Vagina (tissue), 2 donors: ENCODE results near the gene KRTAP5-5.

ENCODE experiments used
- POLR2A ChIP-seq, 2 donors: fragments of 450-650 bp; IDR thresholded peaks; one replicate each; pipeline ENCODE4 v1.6.1; 2017; ENCODE audit warnings: antibody characterized with exemption in 2 of 2, mild to moderate bottlenecking in 2 of 2, moderate library complexity in 2 of 2
- POLR2AphosphoS5 ChIP-seq, 2 donors: sonication (generic); formaldehyde crosslinking; IDR thresholded peaks; one replicate each; pipeline ENCODE4 v1.9.0; 2017; ENCODE audit warnings: antibody characterized with exemption in 2 of 2, mild to moderate bottlenecking in 2 of 2, low read depth in 1 of 2; ENCODE audit not compliant: insufficient read depth in 1 of 2
- TF ChIP-seq, protein P1 (sequence below), 3 experiments: fragments of 450-650 bp in 2 of 3; fragments of 200-600 bp in 1 of 3; sonication (generic) in 1 of 3; IDR thresholded peaks; one replicate each; pipeline ENCODE4 v1.5.1; 2017 to 2019; ENCODE audit warnings: antibody characterized with exemption in 3 of 3, mild to moderate bottlenecking in 2 of 3, moderate library complexity in 2 of 3

DNA sequence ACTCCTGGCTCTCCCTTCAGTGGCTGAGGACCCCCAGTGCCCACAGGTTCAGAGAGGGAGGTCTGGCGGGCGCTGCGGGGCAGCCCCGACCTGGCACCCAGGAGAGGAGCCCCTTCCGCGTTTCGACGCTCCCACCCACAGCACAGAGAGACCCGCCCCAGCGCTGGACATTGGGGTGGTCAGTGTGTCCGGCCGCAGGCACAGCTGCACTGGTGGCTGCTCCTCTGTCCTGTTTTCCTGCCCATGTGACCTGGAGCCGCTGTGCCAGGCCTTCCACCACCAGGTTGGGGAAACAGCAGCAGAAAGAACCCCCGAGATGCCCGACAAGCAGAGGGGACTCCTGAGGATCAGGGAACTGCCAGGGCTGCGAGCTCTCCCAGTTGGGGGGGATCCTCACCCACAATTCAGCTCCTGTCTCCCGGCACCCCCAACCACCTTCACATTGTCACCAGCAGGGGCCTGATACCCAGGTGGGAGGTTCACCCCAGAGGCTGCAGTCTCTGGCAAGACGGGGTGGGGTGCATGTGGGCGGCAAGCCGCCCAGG lies 13.6 kb downstream of the KRTAP5-5 start:
- TF ChIP-seq POLR2A (IDR thresholded peaks at IDR 0.05) (no peak), POLR2AphosphoS5 (IDR thresholded peaks at IDR 0.05; ENCODE audit: insufficient read depth in 1 of 2, low read depth in 1 of 2) (no peak)
- TF ChIP-seq, protein P1, sequence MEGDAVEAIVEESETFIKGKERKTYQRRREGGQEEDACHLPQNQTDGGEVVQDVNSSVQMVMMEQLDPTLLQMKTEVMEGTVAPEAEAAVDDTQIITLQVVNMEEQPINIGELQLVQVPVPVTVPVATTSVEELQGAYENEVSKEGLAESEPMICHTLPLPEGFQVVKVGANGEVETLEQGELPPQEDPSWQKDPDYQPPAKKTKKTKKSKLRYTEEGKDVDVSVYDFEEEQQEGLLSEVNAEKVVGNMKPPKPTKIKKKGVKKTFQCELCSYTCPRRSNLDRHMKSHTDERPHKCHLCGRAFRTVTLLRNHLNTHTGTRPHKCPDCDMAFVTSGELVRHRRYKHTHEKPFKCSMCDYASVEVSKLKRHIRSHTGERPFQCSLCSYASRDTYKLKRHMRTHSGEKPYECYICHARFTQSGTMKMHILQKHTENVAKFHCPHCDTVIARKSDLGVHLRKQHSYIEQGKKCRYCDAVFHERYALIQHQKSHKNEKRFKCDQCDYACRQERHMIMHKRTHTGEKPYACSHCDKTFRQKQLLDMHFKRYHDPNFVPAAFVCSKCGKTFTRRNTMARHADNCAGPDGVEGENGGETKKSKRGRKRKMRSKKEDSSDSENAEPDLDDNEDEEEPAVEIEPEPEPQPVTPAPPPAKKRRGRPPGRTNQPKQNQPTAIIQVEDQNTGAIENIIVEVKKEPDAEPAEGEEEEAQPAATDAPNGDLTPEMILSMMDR (IDR thresholded peaks at IDR 0.05): no peak
